Adrenal gland (tissue), 12 donors: Measurements from ENCODE around the gene KIF9. TPM values are rescaled to one million over a fixed set of nuclear protein-coding genes. Genes with fewer than 3 reads are reported as not detected.
"Not testable (repeated sequence)": the region's sequence is repeated elsewhere in the genome, so short reads cannot be mapped to it uniquely, and the experiment has no call there.

Source experiments
- DNase-seq, 7 donors: peaks; one replicate each; pipeline ENCODE4 v3.0.0-alpha.2; 2019 to 2020
- H3K27ac ChIP-seq, 5 donors: fragments of 200-600 bp; sonication (generic) in 4 of 5; 1 replicate in 3 of 5; 2 replicates in 2 of 5; pipeline versions ENCODE4 v1.5.1 to v1.8.0; 2016 to 2020; ENCODE audit warnings: mild to moderate bottlenecking in 1 of 5
- H3K27me3 ChIP-seq: fragments of 200-600 bp; 2 replicates; pipeline ENCODE4 v1.8.0; 2021
- H3K36me3 ChIP-seq, 2 donors: fragments of 200-600 bp; replicated peaks in 1 of 2; 1 replicate in 1 of 2; 2 replicates in 1 of 2; pipeline versions ENCODE4 v1.5.1 to v1.8.0; 2018 to 2022
- H3K4me1 ChIP-seq, 2 donors: fragments of 200-600 bp; replicated peaks in 1 of 2; 1 replicate in 1 of 2; 2 replicates in 1 of 2; pipeline versions ENCODE4 v1.5.1 to v1.8.0; 2018 to 2021
- H3K4me3 ChIP-seq, 4 donors: fragments of 200-600 bp; sonication (generic) in 3 of 4; one replicate each; pipeline ENCODE4 v1.5.1; 2016 to 2018
- H3K9me3 ChIP-seq, 3 donors: fragments of 200-600 bp; sonication (generic) in 1 of 3; replicated peaks in 1 of 3; 1 replicate in 2 of 3; 2 replicates in 1 of 3; pipeline versions ENCODE4 v1.5.1 to v1.8.0; 2016 to 2021
- POLR2A ChIP-seq, 2 donors: fragments of 450-650 bp; IDR thresholded peaks; one replicate each; pipeline ENCODE4 v1.6.1; 2017; ENCODE audit warnings: antibody characterized with exemption in 2 of 2, mild to moderate bottlenecking in 2 of 2, moderate library complexity in 1 of 2
- WGBS, 4 donors: extraction: QIAGEN DNeasy Blood & Tissue Kit in 2 of 4; methylation state at CpG; one replicate each; pipeline versions ENCODE4 v1.1.5 to v1.1.7; 2013 to 2017; 5-methylcytosine and 5-hydroxymethylcytosine counted together
- intact Hi-C, 2 donors: fragments of 100-400 bp; cut with DNase I; formaldehyde crosslinking; loops; one replicate each; pipeline versions ENCODE4 v1.14.1 to v1.15.0; 2022 to 2023
- polyA plus RNA-seq, 3 donors: library from polyadenylated mRNA; stranded (reverse); fragments of 200-250 nt in 2 of 3; fragments of 350-450 nt in 1 of 3; fragmentation: Illumina TruSeq in 1 of 3; extraction: RNeasy Lipid Tissue Mini Kit (QIAGEN cat#74804) in 1 of 3; gene quantifications; one replicate each; pipeline ENCODE4 v1.2.3, GENCODE V29; 2013 to 2014
- total RNA-seq, 9 donors: library from RNA; depleted of rRNA in 4 of 9; stranded (reverse); fragments of >200 nt in 4 of 9; fragments of 120-200 nt in 1 of 9; fragmentation: NEBNext Ultra II Directional in 1 of 9; extraction: Animal tissue kit (Norgen Biotek cat#: 25700) in 1 of 9; gene quantifications; one replicate each; pipeline versions ENCODE4 v1.1.0 to v1.2.4, GENCODE V29; 2013 to 2023
- TF ChIP-seq, protein P1 (sequence below), 6 experiments: fragments of 450-650 bp in 4 of 6; fragments of 200-600 bp in 2 of 6; sonication (generic) in 1 of 6; IDR thresholded peaks; 1 replicate in 5 of 6; 2 replicates in 1 of 6; pipeline versions ENCODE4 v1.5.1 to v1.8.0; 2016 to 2021; ENCODE audit warnings: antibody characterized with exemption in 6 of 6, mild to moderate bottlenecking in 2 of 6, moderate library complexity in 1 of 6
- donor health status: healthy with polysubstance abuse.
- donor health status: Bipolar disorder and iron deficiency.
- donor health status: DM: yes; HTN: yes; CAD: no.
- donor health status: DM: no; HTN: no; CAD: no.
- donor health status: DM: no; HTN: no; CAD: no.
- donor health status: DM: yes; HTN: yes; CAD: no.

The KIF9 gene
- total and polyA plus RNA-seq, 12 donors, result 1.1 to 12.8 (median 5.5) TPM

- intact Hi-C loops, result no loop called here
- WGBS, 4 donors, result 94 to 97% (median 96%) methylated on average over 8 of the region's 8 CpGs
- H3K4me3 ChIP-seq, result no peak overlapping the region
- H3K27me3 ChIP-seq, result no peaks in the 10 kb centered on the region
- no peak for DNase-seq
- H3K36me3 ChIP-seq, result no peaks in the 10 kb centered on the region
- no peak overlapping the region for H3K27ac ChIP-seq
- no peaks in the 10 kb centered on the region for H3K9me3 ChIP-seq
- peaks cover 0 to 30% of the 10 kb centered on the region in 2 donors for H3K4me1 ChIP-seq
- TF ChIP-seq POLR2A (IDR thresholded peaks at IDR 0.05), result no peak
- TF ChIP-seq, protein P1, sequence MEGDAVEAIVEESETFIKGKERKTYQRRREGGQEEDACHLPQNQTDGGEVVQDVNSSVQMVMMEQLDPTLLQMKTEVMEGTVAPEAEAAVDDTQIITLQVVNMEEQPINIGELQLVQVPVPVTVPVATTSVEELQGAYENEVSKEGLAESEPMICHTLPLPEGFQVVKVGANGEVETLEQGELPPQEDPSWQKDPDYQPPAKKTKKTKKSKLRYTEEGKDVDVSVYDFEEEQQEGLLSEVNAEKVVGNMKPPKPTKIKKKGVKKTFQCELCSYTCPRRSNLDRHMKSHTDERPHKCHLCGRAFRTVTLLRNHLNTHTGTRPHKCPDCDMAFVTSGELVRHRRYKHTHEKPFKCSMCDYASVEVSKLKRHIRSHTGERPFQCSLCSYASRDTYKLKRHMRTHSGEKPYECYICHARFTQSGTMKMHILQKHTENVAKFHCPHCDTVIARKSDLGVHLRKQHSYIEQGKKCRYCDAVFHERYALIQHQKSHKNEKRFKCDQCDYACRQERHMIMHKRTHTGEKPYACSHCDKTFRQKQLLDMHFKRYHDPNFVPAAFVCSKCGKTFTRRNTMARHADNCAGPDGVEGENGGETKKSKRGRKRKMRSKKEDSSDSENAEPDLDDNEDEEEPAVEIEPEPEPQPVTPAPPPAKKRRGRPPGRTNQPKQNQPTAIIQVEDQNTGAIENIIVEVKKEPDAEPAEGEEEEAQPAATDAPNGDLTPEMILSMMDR (IDR thresholded peaks at IDR 0.05), result no peak
Observed at GRCh38 chr3:47314056-47314764, 31.6 kb upstream of the KIF9 start.

GRCh38 chr3:47313341-47314055 is 30.9 kb upstream of the KIF9 start:
- Histone ChIP-seq H3K9me3 (no peaks in the 10 kb centered on the region), H3K4me1 (peaks cover 0 to 30% of the 10 kb centered on the region in 2 donors), H3K27ac (no peak overlapping the region), H3K4me3 (no peak overlapping the region), H3K36me3 (no peaks in the 10 kb centered on the region), H3K27me3 (no peaks in the 10 kb centered on the region)
- TF ChIP-seq, protein P1 (IDR thresholded peaks at IDR 0.05), result no peak
- no peak for TF ChIP-seq POLR2A (IDR thresholded peaks at IDR 0.05)
- 85 to 92% (median 86%) methylated on average over 1 of the region's 1 CpG for WGBS, 4 donors
- DNase-seq, result no peak
- intact Hi-C loops, result no loop called here

- H3K9me3 ChIP-seq, result no peaks in the 10 kb centered on the region
- TF ChIP-seq, protein P1 (IDR thresholded peaks at IDR 0.05), result no peak
- WGBS, 4 donors, result 91 to 95% (median 92%) methylated on average over 4 of the region's 4 CpGs
- no peak for DNase-seq
- H3K27me3 ChIP-seq, result no peaks in the 10 kb centered on the region
- H3K4me3 ChIP-seq, result no peak overlapping the region
- intact Hi-C loops, result no loop called here
- peaks cover 0 to 23% of the 10 kb centered on the region in 2 donors for H3K4me1 ChIP-seq
- H3K27ac ChIP-seq, result no peak overlapping the region
- no peaks in the 10 kb centered on the region for H3K36me3 ChIP-seq
Observed at GRCh38 chr3:47310391-47310790, 27.8 kb upstream of the KIF9 start.

- WGBS, 4 donors, result 94 to 98% (median 96%) methylated on average over 8 to 27 of the region's 28 CpGs
- H3K36me3 ChIP-seq, H3K9me3 ChIP-seq, H3K27ac ChIP-seq, intact Hi-C loops, H3K27me3 ChIP-seq, H3K4me3 ChIP-seq: not testable (repeated sequence)
- peaks cover 0 to 11% of the 10 kb centered on the region in 2 donors for H3K4me1 ChIP-seq
- peak in 1 of 7 donors; percentile 35 for DNase-seq
Observed at GRCh38 chr3:47309231-47309630, 26.6 kb upstream of the KIF9 start.
